H1 (cell line): ENCODE measurements around the gene SMAD6. TPM values are rescaled to one million over a fixed set of nuclear protein-coding genes. Genes with fewer than 3 reads are reported as not detected.

Experiments used
- CTCF ChIA-PET: fragments of 300-600 bp; sonication (Branson Sonifier 250); formaldehyde crosslinking; loops from one replicate; lab custom pipeline; 2021; ENCODE audit not compliant: partially characterized antibody; lab: Charles Lee
- POLR2A ChIA-PET: fragments of 300-600 bp; sonication (Branson Sonifier 250); formaldehyde crosslinking; loops from one replicate; lab custom pipeline; 2021; ENCODE audit warnings: inconsistent platforms; ENCODE audit not compliant: partially characterized antibody; lab: Charles Lee
- DNase-seq, 2 experiments: peaks; one replicate each; pipeline versions ENCODE4 v3.0.0 to v3.0.0-alpha.2; 2010 to 2022; ENCODE audit warnings: low spot score in 2 of 2, low read depth in 1 of 2, mixed read lengths in 1 of 2
- FAIRE-seq: peaks from 2 replicates; lab custom pipeline; 2011; peaks lifted over from hg19 to GRCh38; lab: Jason Lieb, UNC
- H2AFZ ChIP-seq: 2 replicates; pipeline ENCODE4 v1.8.1; 2012; ENCODE audit warnings: low read length, inconsistent platforms
- H2AK5ac ChIP-seq: 2 replicates; pipeline ENCODE4 v1.6.1; 2013; ENCODE audit warnings: low read depth, low read length
- H2BK120ac ChIP-seq: replicated peaks from 2 replicates; pipeline ENCODE3; 2013; ENCODE audit warnings: low read depth, low read length, inconsistent platforms
- H2BK12ac ChIP-seq: 2 replicates; pipeline ENCODE4 v1.6.1; 2013; ENCODE audit warnings: low read depth, low read length
- H2BK15ac ChIP-seq: 2 replicates; pipeline ENCODE4 v1.6.1; 2013; ENCODE audit warnings: low read length
- H2BK20ac ChIP-seq: 2 replicates; pipeline ENCODE4 v1.6.1; 2013; ENCODE audit warnings: low read length
- H2BK5ac ChIP-seq: 2 replicates; pipeline ENCODE4 v1.6.1; 2013; ENCODE audit warnings: low read depth, low read length
- H3K14ac ChIP-seq: 2 replicates; pipeline ENCODE4 v1.6.1; 2013; ENCODE audit warnings: inconsistent platforms; ENCODE audit not compliant: insufficient read length
- H3K18ac ChIP-seq: 2 replicates; pipeline ENCODE4 v1.6.1; 2013; ENCODE audit warnings: low read length; ENCODE audit errors: extremely low read depth
- H3K23ac ChIP-seq: 2 replicates; pipeline ENCODE4 v1.6.1; 2013; ENCODE audit warnings: inconsistent platforms; ENCODE audit not compliant: insufficient read length
- H3K23me2 ChIP-seq: 2 replicates; pipeline ENCODE4 v1.6.1; 2013; ENCODE audit warnings: low read depth, low read length
- H3K27ac ChIP-seq: 2 replicates; pipeline ENCODE4 v1.6.1; 2011; ENCODE audit warnings: low read depth, low read length, inconsistent platforms
- H3K27me3 ChIP-seq, 4 experiments: replicated peaks in 1 of 4; 1 replicate in 1 of 4; 2 replicates in 3 of 4; pipeline versions ENCODE4 v1.6.1 to v1.8.1; 2011 to 2013; ENCODE audit warnings: low read length in 3 of 4, mild to moderate bottlenecking in 3 of 4, inconsistent platforms in 2 of 4, mixed read lengths in 2 of 4, moderate library complexity in 1 of 4; ENCODE audit not compliant: control insufficient read depth in 3 of 4, insufficient read depth in 3 of 4; ENCODE audit errors: extremely low read depth in 1 of 4
- H3K36me3 ChIP-seq, 4 experiments: 2 replicates each; pipeline versions ENCODE4 v1.6.1 to v1.8.1; 2011 to 2013; ENCODE audit warnings: mild to moderate bottlenecking in 4 of 4, low read length in 3 of 4, moderate library complexity in 2 of 4, control low read depth in 1 of 4, inconsistent platforms in 1 of 4; ENCODE audit not compliant: insufficient read depth in 4 of 4, control insufficient read depth in 2 of 4
- H3K4ac ChIP-seq: replicated peaks from 2 replicates; pipeline ENCODE3; 2013; ENCODE audit warnings: low read length, low read depth, mixed read lengths, inconsistent platforms; ENCODE audit not compliant: insufficient read length
- H3K4me1 ChIP-seq, 4 experiments: replicated peaks in 1 of 4; 1 replicate in 1 of 4; 2 replicates in 3 of 4; pipeline versions ENCODE4 v1.6.1 to v1.8.1; 2011 to 2013; ENCODE audit warnings: low read length in 3 of 4, inconsistent platforms in 2 of 4, mixed read lengths in 1 of 4; ENCODE audit not compliant: insufficient read depth in 4 of 4, control insufficient read depth in 3 of 4
- H3K4me2 ChIP-seq, 2 experiments: 2 replicates each; pipeline versions ENCODE4 v1.6.1 to v1.8.1; 2011 to 2013; ENCODE audit warnings: low read depth in 2 of 2, low read length in 2 of 2, control low read depth in 1 of 2, inconsistent platforms in 1 of 2, mild to moderate bottlenecking in 1 of 2; ENCODE audit not compliant: insufficient read depth in 1 of 2
- H3K4me3 ChIP-seq, 4 experiments: fragments of 200-600, 300-600 bp in 1 of 4; sonication (generic), shearing (Covaris generic), sonication (Bioruptor Twin) in 1 of 4; 2 replicates each; pipeline versions ENCODE4 v1.5.1 to v1.8.1; 2011 to 2016; ENCODE audit warnings: low read length in 4 of 4, low read depth in 3 of 4, control low read depth in 2 of 4, inconsistent platforms in 2 of 4, mild to moderate bottlenecking in 2 of 4, mixed read lengths in 1 of 4, moderate library complexity in 1 of 4; ENCODE audit not compliant: insufficient read depth in 2 of 4; ENCODE audit errors: extremely low read depth in 1 of 4
- H3K56ac ChIP-seq: replicated peaks from 2 replicates; pipeline ENCODE3; 2013; ENCODE audit warnings: low read depth, mild to moderate bottlenecking, mixed read lengths, low read length, inconsistent platforms; ENCODE audit not compliant: insufficient read length
- H3K79me1 ChIP-seq: 2 replicates; pipeline ENCODE4 v1.6.1; 2013; ENCODE audit warnings: low read depth, low read length, control low read depth
- H3K79me2 ChIP-seq, 2 experiments: 2 replicates each; pipeline versions ENCODE4 v1.6.1 to v1.8.1; 2012 to 2013; ENCODE audit warnings: low read length in 2 of 2, mild to moderate bottlenecking in 2 of 2, inconsistent platforms in 1 of 2; ENCODE audit not compliant: insufficient read depth in 2 of 2, control insufficient read depth in 1 of 2
- H3K9ac ChIP-seq, 4 experiments: replicated peaks in 1 of 4; 1 replicate in 1 of 4; 2 replicates in 3 of 4; pipeline versions ENCODE4 v1.6.1 to v1.8.1; 2011 to 2013; ENCODE audit warnings: low read depth in 3 of 4, low read length in 3 of 4, control low read depth in 2 of 4, mild to moderate bottlenecking in 2 of 4, moderate library complexity in 2 of 4, inconsistent platforms in 1 of 4; ENCODE audit errors: extremely low read depth in 1 of 4
- H3K9me3 ChIP-seq, 2 experiments: 2 replicates each; pipeline versions ENCODE4 v1.6.1 to v1.8.1; 2012 to 2013; ENCODE audit warnings: mild to moderate bottlenecking in 2 of 2, moderate library complexity in 2 of 2, control low read depth in 1 of 2, inconsistent platforms in 1 of 2, low read depth in 1 of 2, low read length in 1 of 2, mixed read lengths in 1 of 2; ENCODE audit not compliant: insufficient read depth in 2 of 2
- H4K20me1 ChIP-seq, 2 experiments: replicated peaks in 1 of 2; 2 replicates each; pipeline versions ENCODE3 to v1.8.1; 2011 to 2013; ENCODE audit warnings: inconsistent platforms in 2 of 2, low read length in 2 of 2, mild to moderate bottlenecking in 1 of 2; ENCODE audit not compliant: insufficient read depth in 2 of 2, control insufficient read depth in 1 of 2
- H4K5ac ChIP-seq: 2 replicates; pipeline ENCODE4 v1.6.1; 2013; ENCODE audit warnings: low read length, low read depth, mixed read lengths, inconsistent platforms; ENCODE audit not compliant: insufficient read length
- H4K8ac ChIP-seq: 2 replicates; pipeline ENCODE4 v1.8.0; 2013; ENCODE audit warnings: mild to moderate bottlenecking, moderate library complexity, low read length, inconsistent platforms; ENCODE audit not compliant: insufficient read depth; ENCODE audit errors: extremely low read depth
- H4K91ac ChIP-seq: replicated peaks from 2 replicates; pipeline ENCODE3; 2013; ENCODE audit warnings: low read length, mixed read lengths, inconsistent platforms; ENCODE audit not compliant: insufficient read length
- BACH1 ChIP-seq: IDR thresholded peaks from 2 replicates; pipeline ENCODE4 v1.6.1; 2012; ENCODE audit warnings: low read length, improper control_type of control experiment
- CHD2 ChIP-seq: IDR thresholded peaks from 2 replicates; pipeline ENCODE4 v1.6.1; 2012; ENCODE audit warnings: low read length, improper control_type of control experiment
- CREB1 ChIP-seq: IDR thresholded peaks from 2 replicates; pipeline ENCODE4 v1.6.1; 2012; ENCODE audit warnings: inconsistent platforms
- EP300 ChIP-seq, 2 experiments: IDR thresholded peaks; 1 replicate in 1 of 2; 2 replicates in 1 of 2; pipeline ENCODE4 v1.6.1; 2011 to 2012; ENCODE audit warnings: low read depth in 2 of 2, low read length in 2 of 2, mild to moderate bottlenecking in 2 of 2, borderline replicate concordance in 1 of 2, inconsistent platforms in 1 of 2, moderate library complexity in 1 of 2
- HDAC2 ChIP-seq, 2 experiments: fragments of 300-600 bp in 1 of 2; sonication (generic) in 1 of 2; IDR thresholded peaks; 2 replicates each; pipeline ENCODE4 v1.6.1; 2011 to 2012; ENCODE audit warnings: low read depth in 2 of 2, low read length in 2 of 2, mild to moderate bottlenecking in 2 of 2, moderate library complexity in 2 of 2, borderline replicate concordance in 1 of 2, inconsistent platforms in 1 of 2
- MAFK ChIP-seq: IDR thresholded peaks from 2 replicates; pipeline ENCODE4 v1.6.1; 2012; ENCODE audit warnings: low read depth, mild to moderate bottlenecking, improper control_type of control experiment, low read length
- RAD21 ChIP-seq, 2 experiments: IDR thresholded peaks in 1 of 2; conservative IDR thresholded peaks in 1 of 2; 2 replicates each; pipeline ENCODE4 v1.6.1; 2011; ENCODE audit warnings: low read depth in 2 of 2, low read length in 2 of 2, improper control_type of control experiment in 1 of 2, inconsistent platforms in 1 of 2, mild to moderate bottlenecking in 1 of 2, moderate library complexity in 1 of 2
- RNF2 ChIP-seq: fragments of 200-900, 300-1000 bp; sonication (generic); IDR thresholded peaks from 2 replicates; pipeline ENCODE4 v1.7.1; 2016; ENCODE audit warnings: borderline replicate concordance, low read depth, mild to moderate bottlenecking, antibody characterized with exemption, low read length; ENCODE audit not compliant: poor library complexity, severe bottlenecking; ENCODE audit errors: missing control alignments
- SUZ12 ChIP-seq: fragments of 200-600 bp; sonication (generic); IDR thresholded peaks from 2 replicates; pipeline ENCODE4 v1.6.1; 2012; ENCODE audit warnings: mild to moderate bottlenecking, inconsistent platforms, low read length, moderate library complexity, mixed read lengths
- USF2 ChIP-seq: IDR thresholded peaks from 2 replicates; pipeline ENCODE4 v1.6.1; 2011; ENCODE audit warnings: low read length, improper control_type of control experiment
- YY1 ChIP-seq: IDR thresholded peaks from 2 replicates; pipeline ENCODE4 v1.6.1; 2011; ENCODE audit warnings: low read depth, mild to moderate bottlenecking, low read length
- WGBS, 2 experiments: shearing (Covaris generic) in 1 of 2; methylation state at CpG; one replicate each; pipeline versions ENCODE4 v1.1.6 to v1.1.7; 2013 to 2015; ENCODE audit warnings: low lambda C conversion rate in 2 of 2, mixed read lengths in 2 of 2, inconsistent platforms in 1 of 2, low coverage in 1 of 2, missing lambda C conversion rate in 1 of 2; ENCODE audit not compliant: insufficient replicate concordance in 2 of 2, insufficient coverage in 1 of 2, insufficient read length in 1 of 2; ENCODE audit errors: extremely low coverage in 1 of 2, missing lambda C conversion rate in 1 of 2; 5-methylcytosine and 5-hydroxymethylcytosine counted together
- polyA plus RNA-seq, 7 experiments: library from polyadenylated mRNA; depleted of rRNA in 3 of 7; stranded (reverse) in 5 of 7; unstranded in 2 of 7; fragments of >200 nt in 5 of 7; fragments of 200-250 nt in 2 of 7; gene quantifications; 1 replicate in 5 of 7; 2 replicates in 1 of 7; 4 replicates in 1 of 7; pipeline versions ENCODE4 v1.2.1 to v1.2.3, GENCODE V29; 2011 to 2013; ENCODE audit warnings: missing spikeins in 2 of 7, mixed read lengths in 2 of 7
- total RNA-seq: library from RNA; stranded (reverse); fragmentation: NEBNext Ultra II Directional; extraction: Animal tissue kit (Norgen Biotek cat#: 25700); gene quantifications from 2 replicates; pipeline ENCODE4 v1.2.1, GENCODE V29; 2021

Gene SMAD6
- total and polyA plus RNA-seq, 2 of the 8 experiments (the other 6 are each of a cell fraction or from before 2014, with no cell fraction given), result 1.8 to 7.0 TPM

- Histone ChIP-seq H2BK12ac (no peak overlapping the region), H3K79me2 (no peaks in the 10 kb centered on the region), H3K9me3 (no peaks in the 10 kb centered on the region), H3K4me1 (peaks cover 12 to 23% (median 21%) of the 10 kb centered on the region in 4 experiments), H2BK15ac (no peak overlapping the region), H3K18ac (no peak overlapping the region), H2BK120ac (no peak overlapping the region), H3K4me3 (no peak overlapping the region), H4K5ac (no peak overlapping the region), H2AK5ac (no peak overlapping the region), H3K27me3 (no peaks in the 10 kb centered on the region; a peak in 1 of 7 replicates), H3K4ac (no peak overlapping the region), H3K56ac (no peak overlapping the region), H2AFZ (no peak overlapping the region), H3K23me2 (no peaks in the 10 kb centered on the region), H3K27ac (no peak overlapping the region), H2BK5ac (no peak overlapping the region), H3K79me1 (no peaks in the 10 kb centered on the region), H3K14ac (no peak overlapping the region), H4K91ac (no peak overlapping the region), H4K20me1 (no peaks in the 10 kb centered on the region), H4K8ac (no peak overlapping the region), H3K36me3 (no peaks in the 10 kb centered on the region), H3K23ac (no peak overlapping the region), H3K9ac (no peak overlapping the region), H2BK20ac (no peak overlapping the region), H3K4me2 (no peak overlapping the region)
- TF ChIP-seq YY1 (no peak), RAD21 (IDR thresholded peaks at IDR 0.05 in 1 of 2, conservative IDR thresholded peaks at IDR 0.05 in 1 of 2; ENCODE audit: low read depth in 2 of 2, low read length in 2 of 2) (no peak), RNF2 (no peak), HDAC2 (IDR thresholded peaks at IDR 0.05; ENCODE audit: borderline replicate concordance in 1 of 2, low read depth in 2 of 2, low read length in 2 of 2) (no peak), CHD2 (no peak), CREB1 (no peak), USF2 (no peak), MAFK (no peak), EP300 (IDR thresholded peaks at IDR 0.05; ENCODE audit: borderline replicate concordance in 1 of 2, low read depth in 2 of 2, low read length in 2 of 2) (no peak), SUZ12 (no peak), BACH1 (no peak)
- ChIA-PET CTCF (interaction anchor here (1.8 to 2.4 kb wide), 2 partner anchors 10 to 56 kb away, joined by 7 to 10 read pairs; no protein-coding TSS in a partner anchor), POLR2A (no interaction called here)
- DNase-seq (no peak), FAIRE-seq (no peak)
- 93% methylated on average over 1 of the region's 1 CpG; no CpG with 5 or more reads in 1 of the 2 experiments for WGBS, 2 experiments
Measured at GRCh38 chr15:66675446-66675845, 26.6 kb upstream of the SMAD6 start.
